Esophagus muscularis mucosa (tissue), 4 donors: ENCODE results near the gene PRLR. TPM values are rescaled to one million over a fixed set of nuclear protein-coding genes. Genes with fewer than 3 reads are reported as not detected.

Source experiments
- DNase-seq: peaks from one replicate; pipeline ENCODE4 v3.0.0-alpha.2; 2017; ENCODE audit errors: extremely low spot score
- H3K27ac ChIP-seq, 4 donors: fragments of 200-600 bp; sonication (generic); replicated peaks in 1 of 4; 1 replicate in 3 of 4; 2 replicates in 1 of 4; pipeline ENCODE4 v1.5.1; 2016 to 2019; ENCODE audit warnings: mild to moderate bottlenecking in 1 of 4
- H3K27me3 ChIP-seq, 4 donors: fragments of 200-600 bp; sonication (generic); one replicate each; pipeline versions ENCODE4 v1.5.1 to v1.6.0; 2016 to 2019
- H3K36me3 ChIP-seq, 4 donors: fragments of 200-600 bp; sonication (generic); one replicate each; pipeline ENCODE4 v1.5.1; 2016 to 2019
- H3K4me1 ChIP-seq, 4 donors: fragments of 200-600 bp; sonication (generic); one replicate each; pipeline ENCODE4 v1.5.1; 2016 to 2019
- H3K4me3 ChIP-seq, 4 donors: fragments of 200-600 bp; sonication (generic); 1 replicate in 2 of 4; 2 replicates in 2 of 4; pipeline ENCODE4 v1.5.1; 2016 to 2019; ENCODE audit warnings: mild to moderate bottlenecking in 4 of 4, moderate library complexity in 1 of 4
- H3K9me3 ChIP-seq, 4 donors: fragments of 200-600 bp; sonication (generic); 1 replicate in 3 of 4; 2 replicates in 1 of 4; pipeline ENCODE4 v1.5.1; 2016 to 2019
- CTCF ChIP-seq, 3 experiments: fragments of 200-600 bp in 2 of 3; fragments of 450-650 bp in 1 of 3; sonication (generic) in 2 of 3; IDR thresholded peaks; one replicate each; pipeline ENCODE4 v1.5.1; 2017 to 2019; ENCODE audit warnings: antibody characterized with exemption in 3 of 3, mild to moderate bottlenecking in 2 of 3, moderate library complexity in 1 of 3
- EP300 ChIP-seq: sonication (generic); formaldehyde crosslinking; IDR thresholded peaks from one replicate; pipeline ENCODE4 v1.6.1; 2017; ENCODE audit warnings: antibody characterized with exemption
- POLR2A ChIP-seq: fragments of 450-650 bp; IDR thresholded peaks from one replicate; pipeline ENCODE4 v1.6.1; 2017; ENCODE audit warnings: antibody characterized with exemption, moderate library complexity, mild to moderate bottlenecking, low read depth
- POLR2AphosphoS5 ChIP-seq, 2 donors: sonication (generic); formaldehyde crosslinking; IDR thresholded peaks; one replicate each; pipeline ENCODE4 v1.6.1; 2017; ENCODE audit warnings: antibody characterized with exemption in 2 of 2
- WGBS: methylation state at CpG from one replicate; pipeline ENCODE4 v1.1.5; 2018; 5-methylcytosine and 5-hydroxymethylcytosine counted together
- intact Hi-C: fragments of 100-400 bp; cut with DNase I; formaldehyde crosslinking; loops from one replicate; pipeline ENCODE4 v1.15.1; 2023
- total RNA-seq, 4 donors: library from RNA; depleted of rRNA; stranded (reverse); fragments of >200 nt; gene quantifications; one replicate each; pipeline versions ENCODE4 v1.1.0 to v1.2.1, GENCODE V29; 2016

PRLR gene
- total RNA-seq, 4 donors from 2014 or later, result 0.66 to 1.7 (median 0.79) TPM

DNA sequence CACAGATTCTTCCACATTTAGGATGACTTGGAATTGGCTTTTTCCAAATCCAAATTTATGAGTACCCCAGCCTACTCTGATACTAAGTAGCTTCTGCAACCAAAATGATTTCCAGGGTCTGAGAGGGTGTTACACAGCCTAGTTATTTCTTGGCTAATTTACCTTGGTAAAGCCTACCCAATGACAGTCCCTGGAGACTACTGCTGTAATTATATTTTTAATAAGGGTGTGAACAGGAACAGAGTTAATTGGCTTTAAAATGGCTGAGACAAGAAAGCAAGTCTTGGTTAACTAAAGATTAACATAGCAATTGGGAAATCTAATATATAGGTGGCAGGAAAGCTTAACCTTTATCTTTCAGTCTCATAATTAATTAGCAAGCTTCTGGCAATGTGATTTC, 9.3 kb downstream of the PRLR start:
- DNase-seq, result no peak
- intact Hi-C loops, result no loop called here
- no peak for TF ChIP-seq CTCF (IDR thresholded peaks at IDR 0.05)
- TF ChIP-seq POLR2A, result no peak
- TF ChIP-seq POLR2AphosphoS5 (IDR thresholded peaks at IDR 0.05), result no peak
- TF ChIP-seq EP300, result no peak
- no peaks in the 10 kb centered on the region for H3K9me3 ChIP-seq
- no peaks in the 10 kb centered on the region for H3K4me1 ChIP-seq
- H3K36me3 ChIP-seq, result no peaks in the 10 kb centered on the region
- no peak overlapping the region for H3K27ac ChIP-seq
- peaks cover 0 to 9% (median 0%) of the 10 kb centered on the region in 4 donors for H3K27me3 ChIP-seq
- H3K4me3 ChIP-seq, result no peak overlapping the region

DNA sequence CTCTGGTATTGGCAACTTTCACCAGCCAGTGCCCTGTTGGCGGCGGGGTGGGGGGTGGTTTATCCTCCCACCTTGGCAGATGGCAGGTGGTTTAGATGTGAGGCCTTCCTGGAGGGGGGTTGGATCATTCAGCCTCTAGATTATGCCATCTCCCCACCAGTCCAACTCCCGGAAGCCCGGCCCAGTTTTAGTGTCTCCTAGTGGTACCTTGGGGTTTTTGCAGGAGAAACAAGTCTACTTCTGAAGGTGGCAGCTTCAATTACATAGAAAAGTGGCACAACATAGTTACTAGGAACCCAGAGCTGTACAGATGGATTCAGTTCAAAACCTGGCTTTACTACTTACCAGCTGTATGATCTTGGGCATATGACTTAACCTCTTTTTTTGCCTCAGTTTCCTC, 11.3 kb downstream of the PRLR start:
- Histone ChIP-seq H3K36me3 (no peaks in the 10 kb centered on the region), H3K4me1 (no peaks in the 10 kb centered on the region), H3K27ac (no peak overlapping the region), H3K27me3 (no peaks in the 10 kb centered on the region), H3K9me3 (no peaks in the 10 kb centered on the region), H3K4me3 (no peak overlapping the region)
- intact Hi-C loops, result no loop called here
- TF ChIP-seq CTCF (IDR thresholded peaks at IDR 0.05) (no peak), EP300 (no peak), POLR2A (no peak), POLR2AphosphoS5 (IDR thresholded peaks at IDR 0.05) (no peak)
- DNase-seq, result no peak
- WGBS, result 98% methylated on average over 4 of the region's 4 CpGs

DNA sequence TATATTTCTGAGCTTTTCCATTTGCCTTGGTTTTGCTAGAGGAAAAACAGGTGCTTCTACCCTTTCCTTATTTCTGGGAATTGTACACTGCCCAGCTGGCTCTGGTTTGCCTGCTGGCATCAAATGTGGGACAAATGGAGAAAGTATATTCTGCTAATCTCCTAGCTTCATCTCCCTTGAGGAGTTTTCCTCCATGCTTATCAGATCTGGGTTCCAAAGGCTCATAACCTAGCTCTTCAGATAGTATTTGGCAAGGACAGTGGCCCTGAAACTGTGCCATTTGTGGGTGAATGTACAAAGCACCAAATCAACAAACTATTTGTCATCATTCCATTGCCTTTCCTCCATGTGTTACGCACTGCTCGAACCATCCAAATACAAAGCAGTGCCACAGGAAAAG, 16.2 kb downstream of the PRLR start:
- no peaks in the 10 kb centered on the region for H3K9me3 ChIP-seq
- H3K4me3 ChIP-seq, result no peak overlapping the region
- no peaks in the 10 kb centered on the region for H3K4me1 ChIP-seq
- no peaks in the 10 kb centered on the region for H3K27me3 ChIP-seq
- WGBS, result 91% methylated on average over 2 of the region's 2 CpGs
- no peak overlapping the region for H3K27ac ChIP-seq
- TF ChIP-seq EP300 (no peak), POLR2A (no peak), POLR2AphosphoS5 (IDR thresholded peaks at IDR 0.05) (no peak), CTCF (IDR thresholded peaks at IDR 0.05) (no peak)
- intact Hi-C loops, result no loop called here
- no peak for DNase-seq
- H3K36me3 ChIP-seq, result no peaks in the 10 kb centered on the region

DNA sequence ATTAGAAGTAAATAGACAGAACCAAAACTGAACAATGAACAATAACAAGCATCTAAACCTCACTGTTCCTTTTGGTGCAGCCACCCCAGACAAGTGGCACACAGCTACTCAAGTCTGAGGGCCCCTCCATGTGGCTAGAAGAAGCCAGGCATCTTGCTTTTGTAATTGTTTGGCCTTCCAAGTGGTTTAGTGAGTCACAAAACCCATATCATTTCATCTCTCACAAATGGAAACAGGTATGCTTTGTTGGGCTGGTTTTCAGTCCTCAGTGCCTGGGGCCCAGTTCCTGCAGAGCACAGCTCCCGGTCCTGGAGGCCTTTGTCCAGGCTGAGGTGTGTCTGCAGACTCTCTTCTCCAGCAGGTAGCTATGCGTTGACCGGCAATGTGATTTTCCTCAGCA, 16.7 kb downstream of the PRLR start:
- Histone ChIP-seq H3K4me1 (no peaks in the 10 kb centered on the region), H3K36me3 (no peaks in the 10 kb centered on the region), H3K27ac (no peak overlapping the region), H3K9me3 (no peaks in the 10 kb centered on the region), H3K4me3 (no peak overlapping the region), H3K27me3 (no peaks in the 10 kb centered on the region)
- no peak for TF ChIP-seq POLR2A
- no peak for DNase-seq
- intact Hi-C loops, result no loop called here
- 92% methylated on average over 3 of the region's 3 CpGs for WGBS

GRCh38 chr5:35212122-35212982, 17.9 kb downstream of the PRLR start:
- Histone ChIP-seq H3K36me3 (no peaks in the 10 kb centered on the region), H3K4me1 (no peaks in the 10 kb centered on the region), H3K27ac (no peak overlapping the region), H3K4me3 (no peak overlapping the region), H3K9me3 (no peaks in the 10 kb centered on the region), H3K27me3 (no peaks in the 10 kb centered on the region)
- no peak for DNase-seq
- intact Hi-C loops, result no loop called here
- TF ChIP-seq EP300, result no peak
- no peak for TF ChIP-seq POLR2AphosphoS5 (IDR thresholded peaks at IDR 0.05)
- no peak for TF ChIP-seq CTCF (IDR thresholded peaks at IDR 0.05)
- TF ChIP-seq POLR2A, result no peak
- 79% methylated on average over 3 of the region's 3 CpGs for WGBS
